ENCODE measurements around the gene GLP2R. TPM values are rescaled to one million over a fixed set of nuclear protein-coding genes. Genes with fewer than 3 reads are reported as not detected.
A peak's percentile ranks its signal among the peaks of the same experiment; 100 is the strongest.

The GLP2R gene
- total and polyA plus RNA-seq, 2 experiments from 2014 or later: not detected

- peak; percentile 32; the same call in 1 of the 3 replicates for ATAC-seq
- peaks cover 6% of the 10 kb centered on the region for H3K27me3 Mint-ChIP-seq (ENCODE audit: insufficient read depth, low read depth, poor library complexity)
- H3K79me2 ChIP-seq (replicated peaks; ENCODE audit: insufficient read depth): no peaks in the 10 kb centered on the region
- no peak for DNase-seq (ENCODE audit: low spot score)
- H3K27ac Mint-ChIP-seq: no peak overlapping the region
- no peaks in the 10 kb centered on the region for H3K36me3 ChIP-seq (ENCODE audit: insufficient read depth)
- no peaks in the 10 kb centered on the region for H3F3A ChIP-seq (replicated peaks; ENCODE audit: low read depth)
- TF ChIP-seq STAT1 (IDR thresholded peaks at IDR 0.05; ENCODE audit: unreplicated experiment) (no peak), CTCF (conservative IDR thresholded peaks at IDR 0.05; ENCODE audit: low read depth in 2 of 2) (peak; percentile 10 to 29; a peak in 2 of 4 replicates)
- H3K4me2 ChIP-seq: no peak overlapping the region
- no peak overlapping the region for H3K4me3 ChIP-seq
- H4K20me1 ChIP-seq (replicated peaks; ENCODE audit: insufficient read depth): no peaks in the 10 kb centered on the region
- 0 out of 2 replicates have a peak overlapping the region, but pooled peaks have one; percentile 43 for H2AFZ ChIP-seq
- H3K36me3 Mint-ChIP-seq (ENCODE audit: low read depth): no peaks in the 10 kb centered on the region
- H3K27ac ChIP-seq (ENCODE audit: low read depth): no peak overlapping the region
- no peaks in the 10 kb centered on the region for H3K27me3 ChIP-seq (ENCODE audit: insufficient read depth)
- H3K4me1 ChIP-seq (ENCODE audit: insufficient read depth): no peaks in the 10 kb centered on the region
- H3K9me2 ChIP-seq (ENCODE audit: insufficient read depth): no peaks in the 10 kb centered on the region
- no peaks in the 10 kb centered on the region for H3K9me3 Mint-ChIP-seq
- H3K4me3 Mint-ChIP-seq: no peak overlapping the region
- no peaks in the 10 kb centered on the region for H3K4me1 Mint-ChIP-seq
These were observed 27.7 kb upstream of the GLP2R start for GRCh38 chr17:9798008-9798407.

- Histone ChIP-seq H3K27ac (ENCODE audit: low read depth) (no peak overlapping the region), H3K4me2 (no peak overlapping the region), H3K27me3 (ENCODE audit: insufficient read depth) (no peaks in the 10 kb centered on the region), H3K79me2 (replicated peaks; ENCODE audit: insufficient read depth) (no peaks in the 10 kb centered on the region), H3K9me2 (ENCODE audit: insufficient read depth) (no peaks in the 10 kb centered on the region), H2AFZ (peak overlapping the region; percentile 43; the same call in 1 of the 2 replicates), H3K36me3 (ENCODE audit: insufficient read depth) (no peaks in the 10 kb centered on the region), H3F3A (replicated peaks; ENCODE audit: low read depth) (no peaks in the 10 kb centered on the region), H4K20me1 (replicated peaks; ENCODE audit: insufficient read depth) (no peaks in the 10 kb centered on the region), H3K4me3 (no peak overlapping the region), H3K4me1 (ENCODE audit: insufficient read depth) (no peaks in the 10 kb centered on the region)
- Mint-ChIP-seq H3K27me3 (ENCODE audit: insufficient read depth, low read depth, poor library complexity) (peaks cover 6% of the 10 kb centered on the region), H3K27ac (no peak overlapping the region), H3K9me3 (no peaks in the 10 kb centered on the region), H3K36me3 (ENCODE audit: low read depth) (no peaks in the 10 kb centered on the region), H3K4me1 (no peaks in the 10 kb centered on the region), H3K4me3 (no peak overlapping the region)
- ATAC-seq: no peak
- no peak for DNase-seq (ENCODE audit: low spot score)
- no peak for TF ChIP-seq ETS1 (IDR thresholded peaks at IDR 0.05)
- no peak for TF ChIP-seq POLR2AphosphoS5 (IDR thresholded peaks at IDR 0.05; ENCODE audit: low read depth)
- TF ChIP-seq CREB1 (CRISPR knock-in tag; IDR thresholded peaks at IDR 0.05; ENCODE audit: low read depth): no peak
- no peak for TF ChIP-seq ZNF331 (CRISPR knock-in tag; IDR thresholded peaks at IDR 0.05; ENCODE audit: low read depth)
- TF ChIP-seq ZNF462 (CRISPR knock-in tag; IDR thresholded peaks at IDR 0.05): no peak
- no peak for TF ChIP-seq JUNB (IDR thresholded peaks at IDR 0.05; ENCODE audit: unreplicated experiment)
- no peak for TF ChIP-seq NANOG (IDR thresholded peaks at IDR 0.05; ENCODE audit: borderline replicate concordance)
- TF ChIP-seq EZH2 (IDR thresholded peaks at IDR 0.05; ENCODE audit: low read depth, unreplicated experiment): no peak
- TF ChIP-seq EZH2phosphoT487 (IDR thresholded peaks at IDR 0.05; ENCODE audit: unreplicated experiment): no peak
- TF ChIP-seq CTCF (conservative IDR thresholded peaks at IDR 0.05; ENCODE audit: low read depth in 2 of 2): no peak
These were observed 27.0 kb upstream of the GLP2R start for GRCh38 chr17:9798724-9799123.
